Upper lobe of right lung (tissue), 1 donor: ENCODE measurements around the gene CENPO. TPM values are rescaled to one million over a fixed set of nuclear protein-coding genes. Genes with fewer than 3 reads are reported as not detected.

Experiments
- ATAC-seq: fragments of 200-7000 bp; cut with Tn5 transposase; one replicate; pipeline ENCODE4 v1.9.1; 2020; ENCODE audit warnings: mild to moderate bottlenecking, moderate library complexity
- DNase-seq: peaks from one replicate; pipeline ENCODE4 v3.0.0-alpha.2; 2020
- H3K27ac ChIP-seq: fragments of 200-600 bp; one replicate; pipeline ENCODE4 v1.8.0; 2022
- H3K27me3 ChIP-seq: fragments of 200-600 bp; one replicate; pipeline ENCODE4 v1.8.0; 2022; ENCODE audit warnings: mild to moderate bottlenecking
- H3K36me3 ChIP-seq: fragments of 200-600 bp; one replicate; pipeline ENCODE4 v1.8.0; 2022
- H3K4me1 ChIP-seq: fragments of 200-600 bp; one replicate; pipeline ENCODE4 v1.8.0; 2022
- H3K4me3 ChIP-seq: fragments of 200-600 bp; one replicate; pipeline ENCODE4 v1.8.0; 2022; ENCODE audit warnings: mild to moderate bottlenecking
- H3K9me3 ChIP-seq: fragments of 200-600 bp; one replicate; pipeline ENCODE4 v1.8.0; 2022
- CTCF ChIP-seq: fragments of 200-600 bp; IDR thresholded peaks from one replicate; pipeline ENCODE4 v1.8.0; 2022; ENCODE audit warnings: antibody characterized with exemption
- intact Hi-C: fragments of 100-400 bp; cut with DNase I; formaldehyde crosslinking; loops from one replicate; pipeline ENCODE4 v1.11.0; 2022
- total RNA-seq: library from RNA; stranded (reverse); fragmentation: NEBNext Ultra II Directional; extraction: Animal tissue kit (Norgen Biotek cat#: 25700); gene quantifications from one replicate; pipeline ENCODE4 v1.2.1, GENCODE V29; 2021
- donor health status: DM: no; HTN: yes; CAD: no; lungs with severe emphysema.

CENPO gene
- total RNA-seq, 1 donor from 2014 or later: 6.5 TPM

GRCh38 chr2:24763843-24764242 lies 29.4 kb upstream of the CENPO start:
- Histone ChIP-seq H3K27ac (no peak overlapping the region), H3K4me1 (no peaks in the 10 kb centered on the region), H3K9me3 (no peaks in the 10 kb centered on the region), H3K36me3 (peaks cover 90% of the 10 kb centered on the region), H3K27me3 (no peaks in the 10 kb centered on the region), H3K4me3 (no peak overlapping the region)
- intact Hi-C loops: no loop called here
- ATAC-seq (no peak), DNase-seq (no peak)
- no peak for TF ChIP-seq CTCF

GRCh38 chr2:24766609-24767008 lies 26.6 kb upstream of the CENPO start:
- no peak for TF ChIP-seq CTCF
- Histone ChIP-seq H3K27me3 (no peaks in the 10 kb centered on the region), H3K4me3 (no peak overlapping the region), H3K4me1 (no peaks in the 10 kb centered on the region), H3K36me3 (peaks cover 77% of the 10 kb centered on the region), H3K9me3 (no peaks in the 10 kb centered on the region), H3K27ac (no peak overlapping the region)
- intact Hi-C loops: no loop called here
- no peak for DNase-seq
- no peak for ATAC-seq

- H3K4me3 ChIP-seq: no peak overlapping the region
- H3K9me3 ChIP-seq: no peaks in the 10 kb centered on the region
- TF ChIP-seq CTCF: no peak
- H3K27me3 ChIP-seq: no peaks in the 10 kb centered on the region
- no peaks in the 10 kb centered on the region for H3K4me1 ChIP-seq
- DNase-seq: no peak
- intact Hi-C loops: no loop called here
- H3K36me3 ChIP-seq: peaks cover 63% of the 10 kb centered on the region
- peak; percentile 77 for ATAC-seq
- no peak overlapping the region for H3K27ac ChIP-seq
Observed at GRCh38 chr2:24768013-24768412, 25.2 kb upstream of the CENPO start.

- H3K9me3 ChIP-seq: no peaks in the 10 kb centered on the region
- no peaks in the 10 kb centered on the region for H3K4me1 ChIP-seq
- no peaks in the 10 kb centered on the region for H3K27me3 ChIP-seq
- no peak for TF ChIP-seq CTCF
- DNase-seq (no peak), ATAC-seq (no peak)
- H3K27ac ChIP-seq: no peak overlapping the region
- intact Hi-C loops: no loop called here
- H3K4me3 ChIP-seq: no peak overlapping the region
- peaks cover 60% of the 10 kb centered on the region for H3K36me3 ChIP-seq
Observed at GRCh38 chr2:24768601-24769000, 24.6 kb upstream of the CENPO start.

- DNase-seq: no peak
Observed at GRCh38 chr2:24771061-24771460, 22.2 kb upstream of the CENPO start.

More at GRCh38 chr2:24771061-24771460, 22.2 kb upstream of the CENPO start:
- Histone ChIP-seq H3K9me3 (no peaks in the 10 kb centered on the region), H3K4me1 (no peaks in the 10 kb centered on the region), H3K36me3 (peaks cover 36% of the 10 kb centered on the region), H3K4me3 (no peak overlapping the region), H3K27ac (no peak overlapping the region), H3K27me3 (no peaks in the 10 kb centered on the region)
- TF ChIP-seq CTCF: no peak
- intact Hi-C loops: no loop called here
- ATAC-seq: no peak
